H9 (cell line): ENCODE measurements around the gene LHFPL6. TPM values are rescaled to one million over a fixed set of nuclear protein-coding genes. Genes with fewer than 3 reads are reported as not detected.

Source experiments
- DNase-seq: peaks from one replicate; pipeline ENCODE4 v3.0.0-alpha.2; 2017
- H2AFZ ChIP-seq: one replicate; pipeline ENCODE4 v1.6.1; 2013; ENCODE audit warnings: mild to moderate bottlenecking, low read length, control low read depth, moderate library complexity
- H2AK5ac ChIP-seq: 2 replicates; pipeline ENCODE4 v1.6.1; 2013; ENCODE audit warnings: low read length, control low read depth, mixed read lengths; ENCODE audit not compliant: insufficient read length
- H2BK120ac ChIP-seq: one replicate; pipeline ENCODE4 v1.6.1; 2013; ENCODE audit warnings: low read depth, mild to moderate bottlenecking, low read length, control low read depth, inconsistent platforms; ENCODE audit not compliant: poor library complexity, severe bottlenecking
- H2BK12ac ChIP-seq: 2 replicates; pipeline ENCODE4 v1.6.1; 2013; ENCODE audit warnings: low read length, control low read depth, mixed read lengths, low read depth; ENCODE audit not compliant: insufficient read length
- H2BK15ac ChIP-seq: 2 replicates; pipeline ENCODE4 v1.6.1; 2013; ENCODE audit warnings: low read depth, low read length, control low read depth
- H2BK20ac ChIP-seq: one replicate; pipeline ENCODE4 v1.6.1; 2013; ENCODE audit warnings: low read depth, mild to moderate bottlenecking, low read length, control low read depth, inconsistent platforms; ENCODE audit not compliant: poor library complexity, severe bottlenecking
- H2BK5ac ChIP-seq: 2 replicates; pipeline ENCODE4 v1.6.1; 2013; ENCODE audit warnings: low read length, control low read depth, mixed read lengths; ENCODE audit not compliant: insufficient read length
- H3K14ac ChIP-seq: 2 replicates; pipeline ENCODE4 v1.6.1; 2013; ENCODE audit warnings: low read length, control low read depth; ENCODE audit not compliant: insufficient read depth
- H3K18ac ChIP-seq: 2 replicates; pipeline ENCODE4 v1.6.1; 2013; ENCODE audit warnings: low read depth, mild to moderate bottlenecking, mixed read lengths, low read length, control low read depth; ENCODE audit not compliant: insufficient read length
- H3K23ac ChIP-seq: 2 replicates; pipeline ENCODE4 v1.6.1; 2013; ENCODE audit warnings: low read length, control low read depth, mixed read lengths, low read depth; ENCODE audit not compliant: insufficient read length
- H3K23me2 ChIP-seq: 2 replicates; pipeline ENCODE4 v1.6.1; 2013; ENCODE audit warnings: low read depth, mild to moderate bottlenecking, mixed read lengths, low read length, control low read depth; ENCODE audit not compliant: insufficient read length, poor library complexity, severe bottlenecking
- H3K27ac ChIP-seq: 2 replicates; pipeline ENCODE4 v1.5.1; 2013; ENCODE audit warnings: low read length, control low read depth, mixed read lengths, low read depth; ENCODE audit not compliant: insufficient read length
- H3K27me3 ChIP-seq: 2 replicates; pipeline ENCODE4 v1.6.1; 2013; ENCODE audit warnings: low read length, control low read depth, inconsistent platforms; ENCODE audit not compliant: insufficient read depth
- H3K4ac ChIP-seq: 2 replicates; pipeline ENCODE4 v1.6.1; 2013; ENCODE audit warnings: low read depth, mild to moderate bottlenecking, control low read depth, inconsistent platforms, low read length, moderate library complexity
- H3K4me1 ChIP-seq: 2 replicates; pipeline ENCODE4 v1.6.1; 2013; ENCODE audit warnings: low read length, control low read depth, inconsistent platforms; ENCODE audit not compliant: insufficient read depth
- H3K4me2 ChIP-seq: 2 replicates; pipeline ENCODE4 v1.6.1; 2013; ENCODE audit warnings: low read length, control low read depth, mixed read lengths; ENCODE audit not compliant: insufficient read length, insufficient read depth
- H3K56ac ChIP-seq: 2 replicates; pipeline ENCODE4 v1.6.1; 2013; ENCODE audit warnings: low read depth, mild to moderate bottlenecking, mixed read lengths, low read length, control low read depth; ENCODE audit not compliant: insufficient read length
- H3K79me1 ChIP-seq: 2 replicates; pipeline ENCODE4 v1.6.1; 2013; ENCODE audit warnings: low read depth, mild to moderate bottlenecking, moderate library complexity, low read length, control low read depth, inconsistent platforms; ENCODE audit not compliant: insufficient read depth, poor library complexity, severe bottlenecking
- H3K79me2 ChIP-seq: 2 replicates; pipeline ENCODE4 v1.6.1; 2013; ENCODE audit warnings: low read length, control low read depth, inconsistent platforms; ENCODE audit not compliant: insufficient read depth
- H3K9ac ChIP-seq: 2 replicates; pipeline ENCODE4 v1.6.1; 2013; ENCODE audit warnings: low read length, control low read depth, mixed read lengths; ENCODE audit not compliant: insufficient read length; ENCODE audit errors: extremely low read depth
- H3K9me3 ChIP-seq: one replicate; pipeline ENCODE4 v1.6.1; 2013; ENCODE audit warnings: low read depth, low read length, inconsistent platforms; ENCODE audit not compliant: control insufficient read depth
- H3T11ph ChIP-seq: one replicate; pipeline ENCODE4 v1.6.1; 2013; ENCODE audit warnings: mild to moderate bottlenecking, low read length, control low read depth, inconsistent platforms
- H4K20me1 ChIP-seq: one replicate; pipeline ENCODE4 v1.6.1; 2013; ENCODE audit not compliant: control insufficient read depth, insufficient read length, insufficient read depth
- H4K5ac ChIP-seq: 2 replicates; pipeline ENCODE4 v1.6.1; 2013; ENCODE audit warnings: low read depth, mild to moderate bottlenecking, mixed read lengths, low read length, control low read depth; ENCODE audit not compliant: insufficient read length
- H4K8ac ChIP-seq: replicated peaks from 2 replicates; pipeline ENCODE4 v1.6.1; 2013; ENCODE audit warnings: low read length, control low read depth, mixed read lengths, low read depth; ENCODE audit not compliant: insufficient read length
- H4K91ac ChIP-seq: 2 replicates; pipeline ENCODE4 v1.6.1; 2013; ENCODE audit warnings: low read depth, mild to moderate bottlenecking, moderate library complexity, mixed read lengths, low read length, control low read depth; ENCODE audit not compliant: insufficient read length
- H3K27ac Mint-ChIP-seq, 3 experiments: 2 replicates in 2 of 3; 3 replicates in 1 of 3; pipeline ENCODE4 v1.8.0; 2020 to 2021; ENCODE audit warnings: mixed read lengths in 3 of 3, mild to moderate bottlenecking in 1 of 3, moderate library complexity in 1 of 3
- H3K27me3 Mint-ChIP-seq: 2 replicates; pipeline ENCODE4 v1.8.0; 2021; ENCODE audit warnings: low read depth, mild to moderate bottlenecking, moderate library complexity, mixed read lengths
- H3K36me3 Mint-ChIP-seq, 3 experiments: 2 replicates in 2 of 3; 3 replicates in 1 of 3; pipeline ENCODE4 v1.8.0; 2020 to 2021; ENCODE audit warnings: low read depth in 3 of 3, mixed read lengths in 3 of 3; ENCODE audit not compliant: insufficient read depth in 1 of 3
- H3K4me1 Mint-ChIP-seq, 2 experiments: 2 replicates each; pipeline ENCODE4 v1.8.0; 2020; ENCODE audit warnings: mixed read lengths in 2 of 2
- H3K4me3 Mint-ChIP-seq, 2 experiments: 2 replicates in 1 of 2; 3 replicates in 1 of 2; pipeline ENCODE4 v1.8.0; 2020 to 2021; ENCODE audit warnings: mild to moderate bottlenecking in 2 of 2, mixed read lengths in 2 of 2, moderate library complexity in 1 of 2
- H3K9me3 Mint-ChIP-seq, 2 experiments: 2 replicates in 1 of 2; 3 replicates in 1 of 2; pipeline ENCODE4 v1.8.0; 2020; ENCODE audit warnings: mild to moderate bottlenecking in 2 of 2, mixed read lengths in 2 of 2, moderate library complexity in 1 of 2
- WGBS: extraction: QIAGEN DNeasy Blood & Tissue Kit; methylation state at CpG from one replicate; pipeline ENCODE4 v1.1.7; 2013; ENCODE audit warnings: missing lambda C conversion rate, low lambda C conversion rate, mixed read lengths; ENCODE audit not compliant: insufficient read length; ENCODE audit errors: extremely low coverage; 5-methylcytosine and 5-hydroxymethylcytosine counted together
- total RNA-seq: library from RNA; stranded (reverse); gene quantifications from 2 replicates; pipeline ENCODE4 v1.2.1, GENCODE V29; 2021
- TF ChIP-seq, protein P1 (sequence below): fragments of 200-600 bp; sonication (generic); conservative IDR thresholded peaks from 3 replicates; pipeline ENCODE4 v1.8.0; 2021; ENCODE audit warnings: antibody characterized with exemption, mild to moderate bottlenecking

The LHFPL6 gene
- total RNA-seq, 1 experiment from 2014 or later, result 3.5 TPM

DNA sequence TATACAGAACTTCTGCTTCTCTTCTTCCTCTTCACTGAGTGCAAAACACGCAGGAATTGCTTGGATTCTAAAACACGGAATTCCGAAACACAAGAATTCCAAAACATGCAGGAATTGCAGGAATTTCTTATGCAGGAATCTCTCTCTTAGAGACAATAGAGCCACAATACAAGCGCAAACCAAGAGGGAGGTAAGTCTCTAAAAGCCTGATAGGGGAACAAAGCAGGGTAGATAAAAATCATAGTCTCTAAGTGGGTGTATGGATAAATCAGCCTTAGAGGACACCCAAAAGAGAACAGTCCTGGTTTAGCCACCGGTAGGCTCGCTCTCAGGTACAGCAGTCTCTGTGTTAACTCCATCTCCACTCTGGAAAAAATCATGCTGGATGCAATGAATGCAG is 112.9 kb downstream of the LHFPL6 start:
- Histone ChIP-seq H3K18ac (peak overlapping the region; percentile 6), H4K8ac (no peak overlapping the region), H3K4me2 (peak overlapping the region; percentile 30), H3K27ac (peak overlapping the region; percentile 85), H2BK120ac (no peak overlapping the region), H3K27me3 (no peaks in the 10 kb centered on the region; the same call in 1 of the 2 replicates), H3K4ac (no peak overlapping the region; the same call in 1 of the 2 replicates), H2AK5ac (no peak overlapping the region), H3K56ac (no peak overlapping the region), H2AFZ (no peak overlapping the region), H3K4me1 (peaks cover 17% of the 10 kb centered on the region), H2BK12ac (no peak overlapping the region), H3K23ac (no peak overlapping the region), H4K5ac (no peak overlapping the region), H2BK5ac (no peak overlapping the region), H4K91ac (no peak overlapping the region), H3K23me2 (peaks cover 3% of the 10 kb centered on the region), H2BK20ac (no peak overlapping the region), H2BK15ac (no peak overlapping the region), H3K9me3 (no peaks in the 10 kb centered on the region), H3K79me1 (no peaks in the 10 kb centered on the region), H3K14ac (peak overlapping the region; percentile 26; the same call in 1 of the 2 replicates), H3K9ac (no peak overlapping the region), H3K79me2 (no peaks in the 10 kb centered on the region), H4K20me1 (no peaks in the 10 kb centered on the region), H3T11ph (no peak overlapping the region)
- peak overlapping the region; percentile 34 to 56; a peak in 2 of 5 replicates for H3K4me3 Mint-ChIP-seq
- peaks cover 0 to 2% (median 0%) of the 10 kb centered on the region in 3 experiments; a peak in 2 of 7 replicates for H3K36me3 Mint-ChIP-seq
- no peaks in the 10 kb centered on the region; a peak in 1 of 5 replicates for H3K9me3 Mint-ChIP-seq
- peaks cover 8% of the 10 kb centered on the region for H3K27me3 Mint-ChIP-seq
- peak; percentile 34 for DNase-seq
- peak overlapping the region; percentile 90 to 95 (median 94); a peak in 6 of 7 replicates for H3K27ac Mint-ChIP-seq
- no CpG with 5 or more reads among the region's 6 CpGs for WGBS
- peaks cover 72 to 75% of the 10 kb centered on the region in 2 experiments for H3K4me1 Mint-ChIP-seq
- TF ChIP-seq, protein P1, sequence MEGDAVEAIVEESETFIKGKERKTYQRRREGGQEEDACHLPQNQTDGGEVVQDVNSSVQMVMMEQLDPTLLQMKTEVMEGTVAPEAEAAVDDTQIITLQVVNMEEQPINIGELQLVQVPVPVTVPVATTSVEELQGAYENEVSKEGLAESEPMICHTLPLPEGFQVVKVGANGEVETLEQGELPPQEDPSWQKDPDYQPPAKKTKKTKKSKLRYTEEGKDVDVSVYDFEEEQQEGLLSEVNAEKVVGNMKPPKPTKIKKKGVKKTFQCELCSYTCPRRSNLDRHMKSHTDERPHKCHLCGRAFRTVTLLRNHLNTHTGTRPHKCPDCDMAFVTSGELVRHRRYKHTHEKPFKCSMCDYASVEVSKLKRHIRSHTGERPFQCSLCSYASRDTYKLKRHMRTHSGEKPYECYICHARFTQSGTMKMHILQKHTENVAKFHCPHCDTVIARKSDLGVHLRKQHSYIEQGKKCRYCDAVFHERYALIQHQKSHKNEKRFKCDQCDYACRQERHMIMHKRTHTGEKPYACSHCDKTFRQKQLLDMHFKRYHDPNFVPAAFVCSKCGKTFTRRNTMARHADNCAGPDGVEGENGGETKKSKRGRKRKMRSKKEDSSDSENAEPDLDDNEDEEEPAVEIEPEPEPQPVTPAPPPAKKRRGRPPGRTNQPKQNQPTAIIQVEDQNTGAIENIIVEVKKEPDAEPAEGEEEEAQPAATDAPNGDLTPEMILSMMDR, result no peak
